Mucosa of rectum (tissue), 2 donors: ENCODE results near the gene FNDC11.

ENCODE experiments used
- H3K27ac ChIP-seq, 2 donors: one replicate each; pipeline ENCODE4 v1.7.0; 2013; ENCODE audit warnings: inconsistent platforms in 2 of 2, low read depth in 2 of 2, low read length in 2 of 2
- H3K27me3 ChIP-seq, 2 donors: one replicate each; pipeline ENCODE4 v1.7.0; 2013; ENCODE audit warnings: low read length in 2 of 2; ENCODE audit not compliant: control insufficient read depth in 2 of 2, insufficient read depth in 2 of 2
- H3K36me3 ChIP-seq, 2 donors: one replicate each; pipeline ENCODE4 v1.7.0; 2013; ENCODE audit warnings: low read length in 2 of 2; ENCODE audit not compliant: control insufficient read depth in 2 of 2, insufficient read depth in 2 of 2
- H3K4me1 ChIP-seq, 2 donors: one replicate each; pipeline ENCODE4 v1.7.0; 2013; ENCODE audit warnings: low read length in 2 of 2, mild to moderate bottlenecking in 1 of 2; ENCODE audit not compliant: control insufficient read depth in 2 of 2, insufficient read depth in 2 of 2
- H3K4me3 ChIP-seq, 2 donors: one replicate each; pipeline ENCODE4 v1.7.0; 2013; ENCODE audit warnings: low read length in 2 of 2
- H3K9ac ChIP-seq, 2 donors: one replicate each; pipeline ENCODE4 v1.7.0; 2013; ENCODE audit warnings: low read length in 2 of 2, low read depth in 1 of 2, mild to moderate bottlenecking in 1 of 2
- H3K9me3 ChIP-seq, 2 donors: one replicate each; pipeline ENCODE4 v1.7.0; 2013; ENCODE audit warnings: low read length in 2 of 2; ENCODE audit not compliant: control insufficient read depth in 2 of 2
- donor health status: healthy.
- donor health status: Normal muscosa, but diverticular disease.

FNDC11 gene

GRCh38 chr20:63582382-63583063, 28.6 kb downstream of the FNDC11 start:
- Histone ChIP-seq H3K4me3 (no peak overlapping the region), H3K9ac (no peak overlapping the region), H3K36me3 (no peaks in the 10 kb centered on the region), H3K9me3 (no peaks in the 10 kb centered on the region), H3K4me1 (no peaks in the 10 kb centered on the region), H3K27me3 (peaks cover 7 to 10% of the 10 kb centered on the region in 2 donors), H3K27ac (no peak overlapping the region)

GRCh38 chr20:63585616-63586565, 31.9 kb downstream of the FNDC11 start:
- H3K9me3 ChIP-seq: no peaks in the 10 kb centered on the region
- H3K27me3 ChIP-seq: no peaks in the 10 kb centered on the region
- no peak overlapping the region for H3K4me3 ChIP-seq
- H3K27ac ChIP-seq: no peak overlapping the region
- no peak overlapping the region for H3K9ac ChIP-seq
- H3K36me3 ChIP-seq: peaks cover 13% of the 10 kb centered on the region in 2 donors
- no peaks in the 10 kb centered on the region for H3K4me1 ChIP-seq

- H3K36me3 ChIP-seq: peaks cover 17 to 18% of the 10 kb centered on the region in 2 donors
- H3K27ac ChIP-seq: no peak overlapping the region
- no peaks in the 10 kb centered on the region for H3K9me3 ChIP-seq
- no peaks in the 10 kb centered on the region for H3K4me1 ChIP-seq
- no peaks in the 10 kb centered on the region for H3K27me3 ChIP-seq
- H3K4me3 ChIP-seq: no peak overlapping the region
- H3K9ac ChIP-seq: no peak overlapping the region
Observed at GRCh38 chr20:63586797-63587196, 32.8 kb downstream of the FNDC11 start.

GRCh38 chr20:63587256-63587655, 33.3 kb downstream of the FNDC11 start:
- Histone ChIP-seq H3K27ac (no peak overlapping the region), H3K9ac (no peak overlapping the region), H3K36me3 (peaks cover 20 to 22% of the 10 kb centered on the region in 2 donors), H3K4me1 (no peaks in the 10 kb centered on the region), H3K27me3 (no peaks in the 10 kb centered on the region), H3K9me3 (no peaks in the 10 kb centered on the region), H3K4me3 (no peak overlapping the region)

GRCh38 chr20:63587776-63588591, 34.0 kb downstream of the FNDC11 start:
- Histone ChIP-seq H3K4me1 (no peaks in the 10 kb centered on the region), H3K36me3 (peaks cover 25 to 30% of the 10 kb centered on the region in 2 donors), H3K9me3 (no peaks in the 10 kb centered on the region), H3K27ac (no peak overlapping the region), H3K4me3 (no peak overlapping the region), H3K9ac (no peak overlapping the region), H3K27me3 (no peaks in the 10 kb centered on the region)

GRCh38 chr20:63588641-63589041, 34.7 kb downstream of the FNDC11 start:
- Histone ChIP-seq H3K9ac (no peak overlapping the region), H3K9me3 (no peaks in the 10 kb centered on the region), H3K27ac (no peak overlapping the region), H3K36me3 (peaks cover 25 to 33% of the 10 kb centered on the region in 2 donors), H3K4me3 (no peak overlapping the region), H3K4me1 (no peaks in the 10 kb centered on the region), H3K27me3 (no peaks in the 10 kb centered on the region)

GRCh38 chr20:63589261-63590217, 35.6 kb downstream of the FNDC11 start:
- Histone ChIP-seq H3K4me1 (no peaks in the 10 kb centered on the region), H3K4me3 (no peak overlapping the region), H3K9ac (no peak overlapping the region), H3K27me3 (no peaks in the 10 kb centered on the region), H3K27ac (no peak overlapping the region), H3K36me3 (peaks cover 25 to 37% of the 10 kb centered on the region in 2 donors), H3K9me3 (no peaks in the 10 kb centered on the region)

- Histone ChIP-seq H3K9ac (no peak overlapping the region), H3K27me3 (no peaks in the 10 kb centered on the region), H3K27ac (no peak overlapping the region), H3K4me1 (no peaks in the 10 kb centered on the region), H3K4me3 (no peak overlapping the region), H3K36me3 (peaks cover 25 to 40% of the 10 kb centered on the region in 2 donors), H3K9me3 (no peaks in the 10 kb centered on the region)
Observed at GRCh38 chr20:63590218-63591146, 36.5 kb downstream of the FNDC11 start.
